Adipocyte (in vitro differentiated cells): ENCODE results near the gene NPHS2.

Experiments used
- DNase-seq: peaks from one replicate; pipeline ENCODE4 v3.0.0-alpha.2; 2015; ENCODE audit warnings: low read depth
- H3K27me3 ChIP-seq: replicated peaks from 2 replicates; pipeline ENCODE4 v1.7.0; 2013; ENCODE audit warnings: mild to moderate bottlenecking, low read length, moderate library complexity; ENCODE audit not compliant: control insufficient read depth, insufficient read depth
- H3K36me3 ChIP-seq: 2 replicates; pipeline ENCODE4 v1.7.0; 2013; ENCODE audit warnings: low read length, mild to moderate bottlenecking, moderate library complexity; ENCODE audit not compliant: control insufficient read depth, insufficient read depth, severe bottlenecking
- H3K4me1 ChIP-seq: 2 replicates; pipeline ENCODE4 v1.7.0; 2013; ENCODE audit warnings: mild to moderate bottlenecking, low read length, moderate library complexity; ENCODE audit not compliant: control insufficient read depth, insufficient read depth
- H3K4me3 ChIP-seq: 2 replicates; pipeline ENCODE4 v1.7.0; 2013; ENCODE audit warnings: mild to moderate bottlenecking, low read length, moderate library complexity
- H3K9ac ChIP-seq: 2 replicates; pipeline ENCODE4 v1.7.0; 2013; ENCODE audit warnings: mild to moderate bottlenecking, low read length, moderate library complexity
- H3K9me3 ChIP-seq: 2 replicates; pipeline ENCODE4 v1.7.0; 2013; ENCODE audit warnings: mild to moderate bottlenecking, low read length, moderate library complexity; ENCODE audit not compliant: control insufficient read depth

NPHS2 gene

DNA sequence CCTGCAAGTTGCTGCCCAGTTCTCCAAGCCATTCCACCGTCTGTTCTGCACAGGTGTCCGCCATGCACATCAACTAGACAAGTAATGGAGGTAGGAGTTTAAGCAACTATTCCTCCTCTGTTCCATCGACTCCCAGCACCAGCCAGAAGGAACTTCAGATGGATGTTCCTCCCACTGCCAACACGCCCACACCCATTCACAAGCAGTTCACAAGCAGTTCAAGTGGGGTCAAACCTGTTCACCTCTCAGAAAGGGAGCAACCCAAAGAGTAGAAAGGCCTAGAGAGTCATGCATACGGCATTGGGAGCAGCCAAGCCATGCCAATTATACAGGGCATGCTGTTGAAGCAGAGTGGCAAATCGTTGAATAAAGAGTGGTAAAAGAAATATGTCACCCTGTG is 11.6 kb upstream of the NPHS2 start:
- Histone ChIP-seq H3K9me3 (peaks cover 5% of the 10 kb centered on the region), H3K36me3 (no peaks in the 10 kb centered on the region), H3K4me1 (peaks cover 7% of the 10 kb centered on the region), H3K4me3 (no peak overlapping the region), H3K27me3 (peaks cover 36% of the 10 kb centered on the region), H3K9ac (no peak overlapping the region)
- DNase-seq, result no peak

- DNase-seq, result peak; percentile 29
- Histone ChIP-seq H3K4me3 (peak overlapping the region; percentile 69), H3K27me3 (peaks cover 27% of the 10 kb centered on the region), H3K36me3 (no peaks in the 10 kb centered on the region), H3K9ac (peak overlapping the region; percentile 83), H3K9me3 (peaks cover 3% of the 10 kb centered on the region), H3K4me1 (peaks cover 7% of the 10 kb centered on the region)
Measured at GRCh38 chr1:179586107-179586823, 10.5 kb upstream of the NPHS2 start.

GRCh38 chr1:179583771-179584320 is 8.1 kb upstream of the NPHS2 start:
- no peak overlapping the region for H3K9ac ChIP-seq
- no peak for DNase-seq
- H3K4me3 ChIP-seq, result no peak overlapping the region
- peaks cover 3% of the 10 kb centered on the region for H3K9me3 ChIP-seq
- H3K4me1 ChIP-seq, result peaks cover 7% of the 10 kb centered on the region
- peaks cover 21% of the 10 kb centered on the region for H3K27me3 ChIP-seq
- H3K36me3 ChIP-seq, result no peaks in the 10 kb centered on the region

DNA sequence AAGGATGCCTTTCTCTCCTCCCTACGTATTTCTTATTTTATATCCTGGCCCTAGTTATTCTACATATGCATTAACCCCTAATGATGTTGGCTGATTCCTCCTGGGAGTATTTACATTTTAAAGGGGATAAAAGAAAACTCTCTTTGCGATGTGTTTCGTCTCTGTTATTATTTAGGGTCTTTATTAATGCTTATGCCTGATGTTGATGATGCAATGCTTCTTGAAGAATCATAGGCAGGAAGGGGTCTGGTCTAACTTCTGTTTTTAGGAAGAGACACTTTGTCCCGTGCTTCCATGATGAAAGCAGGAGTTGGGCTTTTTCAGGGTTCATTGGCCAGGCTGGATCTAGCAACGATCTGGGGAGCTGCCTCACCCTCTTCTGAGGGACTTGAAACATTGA is 761 bp upstream of the NPHS2 start:
- Histone ChIP-seq H3K27me3 (peaks cover 50% of the 10 kb centered on the region), H3K4me3 (no peak overlapping the region), H3K36me3 (no peaks in the 10 kb centered on the region), H3K4me1 (no peaks in the 10 kb centered on the region), H3K9ac (no peak overlapping the region), H3K9me3 (no peaks in the 10 kb centered on the region)
- no peak for DNase-seq

DNA sequence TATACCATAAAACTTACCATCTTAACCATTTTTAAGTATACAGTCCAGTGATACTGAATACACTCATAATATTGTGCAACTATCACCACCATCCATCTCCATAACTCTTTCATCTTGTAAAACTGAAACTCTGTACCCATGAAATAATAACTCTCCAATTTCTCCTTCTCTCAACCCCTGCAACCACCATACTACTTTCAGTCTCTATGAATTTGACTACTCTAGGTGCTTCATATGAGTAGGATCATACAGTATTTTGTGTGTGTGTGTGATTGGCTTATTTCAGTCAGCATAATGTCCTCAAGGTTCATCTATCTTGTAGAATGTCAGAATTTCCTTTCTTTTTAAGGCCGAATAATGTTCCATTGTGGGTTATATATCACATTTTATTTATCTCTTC is 17.7 kb downstream of the NPHS2 start:
- peaks cover 5% of the 10 kb centered on the region for H3K9me3 ChIP-seq
- H3K36me3 ChIP-seq, result no peaks in the 10 kb centered on the region
- no peak overlapping the region for H3K4me3 ChIP-seq
- no peaks in the 10 kb centered on the region for H3K4me1 ChIP-seq
- DNase-seq, result no peak
- H3K9ac ChIP-seq, result no peak overlapping the region
- H3K27me3 ChIP-seq, result peaks cover 5% of the 10 kb centered on the region

DNA sequence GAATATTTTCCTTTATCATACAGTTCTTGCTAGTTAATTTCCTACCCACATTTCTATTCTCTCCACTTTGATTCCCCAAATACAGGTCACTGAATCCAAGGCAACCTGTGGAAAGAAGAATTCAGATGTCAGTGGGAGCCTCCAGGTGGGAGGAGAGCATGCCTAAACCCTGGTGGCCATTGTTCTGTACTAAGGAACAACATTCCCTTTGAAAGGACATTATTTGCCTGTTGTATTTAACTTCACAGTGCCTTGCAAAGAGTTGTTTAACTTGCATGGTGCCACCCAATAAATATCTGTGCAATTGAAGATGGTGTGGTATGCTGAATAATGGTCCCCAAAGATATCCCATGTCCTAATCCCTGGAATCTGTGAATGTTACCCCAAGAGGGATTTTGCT is 21.3 kb downstream of the NPHS2 start:
- no peaks in the 10 kb centered on the region for H3K27me3 ChIP-seq
- peaks cover 15% of the 10 kb centered on the region for H3K4me1 ChIP-seq
- no peaks in the 10 kb centered on the region for H3K36me3 ChIP-seq
- no peak overlapping the region for H3K4me3 ChIP-seq
- H3K9me3 ChIP-seq, result no peaks in the 10 kb centered on the region
- no peak overlapping the region for H3K9ac ChIP-seq
- no peak for DNase-seq

DNA sequence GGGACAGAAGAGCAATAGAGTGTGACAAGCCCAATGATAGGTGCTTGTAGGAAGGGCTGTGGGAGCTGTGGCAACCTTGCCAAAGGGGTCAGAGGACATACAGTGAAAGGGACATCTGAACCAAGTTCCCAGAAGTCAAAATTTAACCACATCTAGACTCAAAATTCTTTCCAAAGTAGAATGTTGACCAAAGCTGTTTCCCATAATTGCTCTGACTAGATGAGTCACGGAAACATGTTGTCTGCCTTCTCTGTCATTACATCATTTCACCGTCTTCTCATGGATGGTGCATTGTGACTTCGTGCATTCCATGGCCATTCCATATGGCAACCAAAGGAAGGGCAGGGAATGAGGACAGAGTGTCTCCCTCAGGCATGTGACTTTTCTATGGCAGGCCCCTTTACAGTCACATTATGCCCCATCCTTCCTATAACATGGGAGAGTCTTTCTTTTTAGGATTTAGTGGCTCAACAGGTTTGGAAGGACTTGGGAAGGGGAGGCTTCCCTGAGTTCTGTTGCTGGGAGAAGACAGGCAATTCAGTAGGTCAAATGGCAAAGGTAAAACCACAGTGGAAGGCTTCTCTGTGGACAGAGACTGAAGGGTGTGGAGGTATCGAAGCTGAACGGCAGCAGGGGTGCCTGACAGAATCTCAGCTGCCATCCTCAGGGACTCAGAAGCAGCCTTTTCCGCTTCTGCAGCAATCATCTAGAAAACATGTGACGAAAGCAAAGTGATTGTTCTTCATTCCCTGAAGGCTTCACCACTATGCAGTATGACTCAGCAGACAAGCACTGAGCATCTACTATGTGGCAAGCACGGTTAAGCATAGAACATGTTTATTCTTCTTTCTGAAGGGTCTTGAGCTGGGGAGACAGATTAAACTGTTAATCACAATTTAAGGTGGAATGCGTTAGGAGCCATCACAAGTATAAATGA is 24.7 kb downstream of the NPHS2 start:
- DNase-seq, result peak; percentile 67
- Histone ChIP-seq H3K36me3 (no peaks in the 10 kb centered on the region), H3K27me3 (no peaks in the 10 kb centered on the region), H3K9ac (no peak overlapping the region), H3K4me1 (peaks cover 15% of the 10 kb centered on the region), H3K9me3 (no peaks in the 10 kb centered on the region), H3K4me3 (peak overlapping the region; percentile 36)

DNA sequence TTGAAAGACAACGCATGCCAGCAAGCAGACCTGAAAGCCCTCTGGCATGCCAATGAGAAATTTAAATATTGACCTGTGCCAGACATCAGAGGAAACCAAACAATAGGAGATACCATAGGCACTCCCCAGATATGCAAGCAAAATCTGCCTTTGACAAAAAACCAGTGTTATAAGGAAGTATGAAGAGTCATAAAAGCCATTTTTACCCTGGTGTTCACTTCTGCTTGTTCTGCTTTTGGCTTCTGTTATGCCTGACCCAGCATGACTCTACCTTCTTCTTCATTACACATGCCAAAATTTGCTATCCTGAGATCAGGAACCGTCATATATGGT is 26.4 kb downstream of the NPHS2 start:
- DNase-seq, result no peak
- H3K9ac ChIP-seq, result no peak overlapping the region
- no peaks in the 10 kb centered on the region for H3K9me3 ChIP-seq
- no peaks in the 10 kb centered on the region for H3K27me3 ChIP-seq
- no peak overlapping the region for H3K4me3 ChIP-seq
- no peaks in the 10 kb centered on the region for H3K36me3 ChIP-seq
- peaks cover 15% of the 10 kb centered on the region for H3K4me1 ChIP-seq

DNA sequence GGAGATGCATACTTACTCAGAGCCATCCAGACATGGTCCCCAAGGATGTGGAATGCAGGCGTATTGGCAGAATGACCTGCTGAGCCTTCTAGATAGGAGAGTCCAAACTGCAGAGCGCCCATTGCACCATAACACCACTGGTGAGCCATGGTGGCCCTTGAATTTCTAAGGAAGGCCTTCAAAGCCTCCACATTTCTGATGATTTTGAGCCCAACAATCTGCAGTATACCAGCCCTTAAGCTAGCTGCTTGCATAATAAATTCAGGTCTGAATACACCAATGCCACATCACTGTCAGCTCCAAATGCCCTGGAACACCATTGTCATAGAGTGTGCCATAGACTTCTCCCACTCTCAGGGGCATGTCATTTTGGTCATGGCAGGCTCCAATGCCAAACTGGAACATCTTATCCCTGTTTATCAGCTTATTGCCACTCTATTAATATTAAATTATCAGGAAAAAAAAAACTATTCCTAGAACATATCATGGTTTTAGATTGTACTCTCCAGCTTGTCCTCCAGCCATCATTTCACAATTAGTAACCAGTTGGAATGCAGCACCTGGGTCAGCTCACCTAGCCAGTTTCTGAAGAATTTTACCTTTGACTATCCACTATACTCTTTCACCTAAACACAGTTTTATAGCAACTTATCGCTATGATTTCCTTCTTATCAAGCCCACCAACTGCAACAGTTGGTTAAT is 26.9 kb downstream of the NPHS2 start:
- Histone ChIP-seq H3K9me3 (no peaks in the 10 kb centered on the region), H3K9ac (no peak overlapping the region), H3K27me3 (no peaks in the 10 kb centered on the region), H3K4me1 (peaks cover 15% of the 10 kb centered on the region), H3K36me3 (no peaks in the 10 kb centered on the region), H3K4me3 (no peak overlapping the region)
- no peak for DNase-seq

GRCh38 chr1:179547021-179547535 is 28.7 kb downstream of the NPHS2 start:
- no peak for DNase-seq
- Histone ChIP-seq H3K27me3 (peaks cover 3% of the 10 kb centered on the region), H3K9me3 (no peaks in the 10 kb centered on the region), H3K4me1 (peaks cover 15% of the 10 kb centered on the region), H3K36me3 (no peaks in the 10 kb centered on the region), H3K4me3 (no peak overlapping the region), H3K9ac (no peak overlapping the region)

GRCh38 chr1:179545321-179545720 is 30.4 kb downstream of the NPHS2 start:
- DNase-seq, result no peak
- no peaks in the 10 kb centered on the region for H3K9me3 ChIP-seq
- peaks cover 3% of the 10 kb centered on the region for H3K27me3 ChIP-seq
- no peaks in the 10 kb centered on the region for H3K36me3 ChIP-seq
- H3K9ac ChIP-seq, result no peak overlapping the region
- peaks cover under 1% of the 10 kb centered on the region for H3K4me1 ChIP-seq
- H3K4me3 ChIP-seq, result no peak overlapping the region
